CD14-positive monocyte (primary cell): ENCODE measurements around the gene SMARCA5. TPM values are rescaled to one million over a fixed set of nuclear protein-coding genes. Genes with fewer than 3 reads are reported as not detected.

Experiments
- DNase-seq, 3 donors: peaks; one replicate each; pipeline ENCODE4 v3.0.0-alpha.2; 2011 to 2022
- H2AFZ ChIP-seq: 2 replicates; pipeline ENCODE4 v1.6.0; 2012; ENCODE audit warnings: mild to moderate bottlenecking, low read depth, low read length, inconsistent platforms; ENCODE audit not compliant: insufficient read depth, poor library complexity, severe bottlenecking
- H3K27ac ChIP-seq, 2 donors: 1 replicate in 1 of 2; 2 replicates in 1 of 2; pipeline ENCODE4 v1.5.1; 2012 to 2013; ENCODE audit warnings: low read length in 2 of 2, control low read depth in 1 of 2, inconsistent platforms in 1 of 2, low read depth in 1 of 2, mild to moderate bottlenecking in 1 of 2
- H3K27me3 ChIP-seq, 2 donors: one replicate each; pipeline versions ENCODE4 v1.6.0 to v1.6.1; 2011 to 2013; ENCODE audit warnings: low read length in 2 of 2; ENCODE audit not compliant: control insufficient read depth in 2 of 2, insufficient read depth in 2 of 2
- H3K36me3 ChIP-seq, 2 donors: replicated peaks in 1 of 2; 1 replicate in 1 of 2; 2 replicates in 1 of 2; pipeline versions ENCODE4 v1.5.1 to v1.6.1; 2012 to 2013; ENCODE audit warnings: low read length in 2 of 2, control low read depth in 1 of 2, inconsistent platforms in 1 of 2, mild to moderate bottlenecking in 1 of 2; ENCODE audit not compliant: insufficient read depth in 2 of 2, control insufficient read depth in 1 of 2
- H3K4me1 ChIP-seq, 2 donors: 1 replicate in 1 of 2; 2 replicates in 1 of 2; pipeline versions ENCODE4 v1.5.1 to v1.6.1; 2012 to 2013; ENCODE audit warnings: low read length in 2 of 2, control low read depth in 1 of 2, inconsistent platforms in 1 of 2, mild to moderate bottlenecking in 1 of 2, moderate library complexity in 1 of 2; ENCODE audit not compliant: insufficient read depth in 2 of 2, control insufficient read depth in 1 of 2
- H3K4me2 ChIP-seq: replicated peaks from 2 replicates; pipeline ENCODE3; 2012; ENCODE audit warnings: low read length, moderate library complexity, mild to moderate bottlenecking; ENCODE audit not compliant: poor library complexity, severe bottlenecking; ENCODE audit errors: extremely low read depth
- H3K4me3 ChIP-seq, 3 experiments: fragments of 200-600 bp in 1 of 3; sonication (generic) in 1 of 3; replicated peaks in 1 of 3; 1 replicate in 2 of 3; 2 replicates in 1 of 3; pipeline ENCODE4 v1.5.1; 2011 to 2013; ENCODE audit warnings: low read length in 3 of 3, mild to moderate bottlenecking in 3 of 3, control low read depth in 2 of 3, low read depth in 2 of 3, inconsistent platforms in 1 of 3, moderate library complexity in 1 of 3
- H3K79me2 ChIP-seq: 2 replicates; pipeline ENCODE4 v1.6.0; 2012; ENCODE audit warnings: mild to moderate bottlenecking, control low read depth, inconsistent platforms, low read length, moderate library complexity; ENCODE audit not compliant: insufficient read depth
- H3K9ac ChIP-seq: 2 replicates; pipeline ENCODE4 v1.6.0; 2017; ENCODE audit warnings: low read length, mild to moderate bottlenecking; ENCODE audit not compliant: insufficient read depth, poor library complexity, severe bottlenecking
- H3K9me3 ChIP-seq, 2 donors: replicated peaks in 1 of 2; 1 replicate in 1 of 2; 2 replicates in 1 of 2; pipeline versions ENCODE4 v1.5.1 to v1.6.1; 2012 to 2013; ENCODE audit warnings: low read length in 2 of 2, control low read depth in 1 of 2; ENCODE audit not compliant: control insufficient read depth in 1 of 2, insufficient read depth in 1 of 2
- H4K20me1 ChIP-seq: 2 replicates; pipeline ENCODE4 v1.6.0; 2012; ENCODE audit warnings: mild to moderate bottlenecking, low read length, control low read depth, moderate library complexity; ENCODE audit not compliant: insufficient read depth
- H3K27ac Mint-ChIP-seq, 7 donors: one replicate each; pipeline ENCODE4 v1.8.0; 2020; ENCODE audit warnings: mild to moderate bottlenecking in 7 of 7, mixed read lengths in 7 of 7, moderate library complexity in 6 of 7, inconsistent platforms in 2 of 7
- H3K27me3 Mint-ChIP-seq, 3 donors: one replicate each; pipeline ENCODE4 v1.8.0; 2021 to 2022; ENCODE audit warnings: low read depth in 3 of 3, mild to moderate bottlenecking in 3 of 3, mixed read lengths in 3 of 3, moderate library complexity in 3 of 3, inconsistent platforms in 1 of 3
- H3K36me3 Mint-ChIP-seq, 2 donors: one replicate each; pipeline ENCODE4 v1.8.0; 2020; ENCODE audit warnings: mixed read lengths in 2 of 2, inconsistent platforms in 1 of 2, mild to moderate bottlenecking in 1 of 2
- H3K4me1 Mint-ChIP-seq: one replicate; pipeline ENCODE4 v1.8.0; 2020; ENCODE audit warnings: mild to moderate bottlenecking, mixed read lengths
- H3K4me3 Mint-ChIP-seq, 2 donors: one replicate each; pipeline ENCODE4 v1.8.0; 2020; ENCODE audit warnings: mild to moderate bottlenecking in 2 of 2, mixed read lengths in 2 of 2, moderate library complexity in 1 of 2
- H3K9me3 Mint-ChIP-seq, 7 donors: one replicate each; pipeline ENCODE4 v1.8.0; 2020 to 2022; ENCODE audit warnings: mixed read lengths in 7 of 7, mild to moderate bottlenecking in 6 of 7, moderate library complexity in 6 of 7, inconsistent platforms in 2 of 7
- CTCF ChIP-seq: fragments of 200-600 bp; IDR thresholded peaks from one replicate; pipeline ENCODE4 v1.8.0; 2022; ENCODE audit warnings: antibody characterized with exemption, mild to moderate bottlenecking
- WGBS: methylation state at CpG from one replicate; pipeline ENCODE4 v1.1.5; 2013; ENCODE audit warnings: missing lambda C conversion rate; ENCODE audit not compliant: insufficient coverage; 5-methylcytosine and 5-hydroxymethylcytosine counted together
- intact Hi-C, 2 donors: fragments of 100-400 bp; cut with micrococcal nuclease; formaldehyde crosslinking; loops; one replicate each; pipeline versions ENCODE4 v1.15.0 to v1.15.1; 2023
- polyA plus RNA-seq, 3 donors: library from polyadenylated mRNA; depleted of rRNA in 1 of 3; unstranded in 2 of 3; stranded (reverse) in 1 of 3; fragments of 300-500 nt in 2 of 3; fragments of >200 nt in 1 of 3; fragmentation: Illumina TruSeq in 2 of 3; gene quantifications; 1 replicate in 2 of 3; 2 replicates in 1 of 3; pipeline ENCODE4 v1.2.3, GENCODE V29; 2012 to 2021

SMARCA5 gene
- polyA plus RNA-seq, 3 donors = 5.6 to 19.4 (median 12.6) TPM

- no peak overlapping the region for H3K4me3 ChIP-seq
Measured at GRCh38 chr4:143538979-143539669, 25.6 kb downstream of the SMARCA5 start.

DNA sequence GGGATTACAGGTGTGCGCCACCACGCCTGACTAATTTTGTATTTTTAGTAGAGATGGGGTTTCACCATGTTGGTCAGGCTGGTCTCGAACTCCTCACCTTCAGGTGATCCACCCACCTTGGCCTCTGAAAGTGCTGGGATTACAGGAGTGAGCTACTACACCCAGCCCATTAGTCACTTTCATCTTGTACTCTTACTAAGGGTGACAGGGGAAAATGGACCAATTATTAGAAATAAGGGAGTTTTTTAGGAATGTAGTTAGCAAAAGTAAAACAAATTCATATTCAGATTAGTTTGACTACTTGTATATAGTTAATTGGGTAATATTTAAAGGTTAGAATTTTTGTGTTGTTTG, 26.1 kb downstream of the SMARCA5 start:
- Mint-ChIP-seq H3K4me3 (no peak overlapping the region), H3K27me3 (no peaks in the 10 kb centered on the region)
- intact Hi-C loops = no loop called here

More at GRCh38 chr4:143538979-143539669, 25.6 kb downstream of the SMARCA5 start:
- no peak overlapping the region for H3K4me2 ChIP-seq
- no peaks in the 10 kb centered on the region for H3K4me1 Mint-ChIP-seq
- H3K9me3 ChIP-seq = no peaks in the 10 kb centered on the region
- no CpG with 5 or more reads among the region's 4 CpGs for WGBS
- no peaks in the 10 kb centered on the region for H3K79me2 ChIP-seq
- no peaks in the 10 kb centered on the region for H3K4me1 ChIP-seq
- H3K9ac ChIP-seq = no peak overlapping the region
- intact Hi-C loops = no loop called here
- H3K27ac Mint-ChIP-seq = peak overlapping the region in 1 of 7 donors; percentile 40
- no peaks in the 10 kb centered on the region for H3K27me3 Mint-ChIP-seq
- DNase-seq = no peak
- TF ChIP-seq CTCF = no peak
- no peaks in the 10 kb centered on the region for H3K9me3 Mint-ChIP-seq
- H3K36me3 ChIP-seq = peaks cover 97 to 100% of the 10 kb centered on the region in 2 donors
- H4K20me1 ChIP-seq = no peaks in the 10 kb centered on the region
- H3K27ac ChIP-seq = no peak overlapping the region
- no peak overlapping the region for H3K4me3 Mint-ChIP-seq
- no peak overlapping the region for H2AFZ ChIP-seq
- no peaks in the 10 kb centered on the region for H3K27me3 ChIP-seq
- H3K36me3 Mint-ChIP-seq = peaks cover 77 to 93% of the 10 kb centered on the region in 2 donors

More for the DNA sequence above, 26.1 kb downstream of the SMARCA5 start:
- no peak overlapping the region for H3K27ac ChIP-seq
- H3K27me3 ChIP-seq = no peaks in the 10 kb centered on the region
- H3K27ac Mint-ChIP-seq = no peak overlapping the region
- no peaks in the 10 kb centered on the region for H4K20me1 ChIP-seq
- no peaks in the 10 kb centered on the region for H3K9me3 Mint-ChIP-seq
- no peak for TF ChIP-seq CTCF
- no peaks in the 10 kb centered on the region for H3K4me1 Mint-ChIP-seq
- H3K4me1 ChIP-seq = no peaks in the 10 kb centered on the region
- H3K4me3 ChIP-seq = no peak overlapping the region
- peaks cover 97 to 100% of the 10 kb centered on the region in 2 donors for H3K36me3 ChIP-seq
- H3K79me2 ChIP-seq = no peaks in the 10 kb centered on the region
- peaks cover 77 to 93% of the 10 kb centered on the region in 2 donors for H3K36me3 Mint-ChIP-seq
- H3K9ac ChIP-seq = no peak overlapping the region
- no peaks in the 10 kb centered on the region for H3K9me3 ChIP-seq
- no peak for DNase-seq
- H2AFZ ChIP-seq = no peak overlapping the region
- no CpG with 5 or more reads among the region's 3 CpGs for WGBS
- no peak overlapping the region for H3K4me2 ChIP-seq
